SK-N-SH treated with all-trans-retinoic acid at 6 μM for 48 hours (cell line): ENCODE measurements around the gene FNDC7.

Source experiments
- ARNTL ChIP-seq: fragments of 450-650 bp; formaldehyde crosslinking; IDR thresholded peaks from 2 replicates; pipeline ENCODE4 v1.5.0; 2020; ENCODE audit warnings: low read depth, mild to moderate bottlenecking, moderate library complexity, borderline replicate concordance
- CREB5 ChIP-seq: fragments of 250-450 bp; sonication (Bioruptor Pico); IDR thresholded peaks from 2 replicates; pipeline ENCODE4 v1.5.1; 2020; ENCODE audit warnings: low read depth, mild to moderate bottlenecking, moderate library complexity
- CSDC2 ChIP-seq: fragments of 250-450 bp; sonication (Bioruptor Pico); IDR thresholded peaks from 2 replicates; pipeline ENCODE4 v1.5.0; 2020; ENCODE audit warnings: mild to moderate bottlenecking, moderate library complexity
- OSR1 ChIP-seq: fragments of 250-450 bp; sonication (Bioruptor Pico); IDR thresholded peaks from 2 replicates; pipeline ENCODE4 v1.8.0; 2022; ENCODE audit warnings: moderate library complexity, mild to moderate bottlenecking, inconsistent platforms
- SNAI2 ChIP-seq: fragments of 250-450 bp; sonication (Bioruptor Pico); IDR thresholded peaks from 2 replicates; pipeline ENCODE4 v1.5.0; 2020; ENCODE audit warnings: mild to moderate bottlenecking, moderate library complexity
- TCF4 ChIP-seq: fragments of 250-450 bp; sonication (Bioruptor Pico); IDR thresholded peaks from 2 replicates; pipeline ENCODE4 v1.8.0; 2021; ENCODE audit warnings: mild to moderate bottlenecking, moderate library complexity, borderline replicate concordance
- ZC3H10 ChIP-seq: fragments of 250-450 bp; sonication (Bioruptor Pico); IDR thresholded peaks from 2 replicates; pipeline ENCODE4 v1.5.1; 2021; ENCODE audit warnings: mild to moderate bottlenecking, moderate library complexity
- ZFP3 ChIP-seq: fragments of 250-450 bp; sonication (Bioruptor Pico); IDR thresholded peaks from 2 replicates; pipeline ENCODE4 v1.5.0; 2020; ENCODE audit warnings: mild to moderate bottlenecking, moderate library complexity

GRCh38 chr1:108670131-108670773, 42.5 kb upstream of the FNDC7 start:
- no peak for TF ChIP-seq CSDC2
- no peak for TF ChIP-seq ZC3H10 (CRISPR knock-in tag)
- no peak for TF ChIP-seq SNAI2 (CRISPR knock-in tag)
- no peak for TF ChIP-seq ZFP3
- no peak for TF ChIP-seq OSR1 (CRISPR knock-in tag)
- no peak for TF ChIP-seq CREB5 (CRISPR knock-in tag)
- TF ChIP-seq TCF4 (CRISPR knock-in tag) = no peak
- TF ChIP-seq ARNTL = no peak
